D721Med (cell line): ENCODE results near the gene PDLIM5.
"Not testable (repeated sequence)": the region's sequence is repeated elsewhere in the genome, so short reads cannot be mapped to it uniquely, and the experiment has no call there.

Experiments used
- DNase-seq: peaks from one replicate; pipeline ENCODE4 v3.0.0; 2011; ENCODE audit warnings: low spot score; ENCODE audit not compliant: insufficient read length
- FAIRE-seq: peaks from 2 replicates; lab custom pipeline; 2011; peaks lifted over from hg19 to GRCh38; lab: Jason Lieb, UNC
- TF ChIP-seq, protein P1 (sequence below): IDR thresholded peaks from 2 replicates; pipeline ENCODE4 v1.5.1; 2012; ENCODE audit warnings: mild to moderate bottlenecking, control low read depth; ENCODE audit not compliant: insufficient read depth; ENCODE audit errors: missing control alignments

The PDLIM5 gene

DNA sequence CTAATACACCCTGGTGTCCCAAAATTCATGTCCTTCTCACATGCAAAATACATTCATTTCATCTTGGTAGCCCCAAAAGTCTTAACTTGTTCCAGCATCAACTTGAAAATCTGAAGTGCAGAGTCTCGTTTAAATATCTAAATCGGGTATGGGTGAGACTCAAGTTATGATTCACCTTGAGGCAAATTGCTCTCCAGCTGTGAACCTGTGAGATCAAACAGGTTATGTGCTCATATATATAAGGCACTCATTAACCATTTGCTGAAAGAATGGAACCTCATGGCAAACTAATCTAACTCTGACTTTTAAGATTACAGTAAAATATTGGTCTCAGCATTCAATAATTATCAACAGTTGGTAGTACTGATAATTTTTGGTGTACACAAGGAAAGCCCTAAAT, 55.5 kb downstream of the PDLIM5 start:
- TF ChIP-seq, protein P1, sequence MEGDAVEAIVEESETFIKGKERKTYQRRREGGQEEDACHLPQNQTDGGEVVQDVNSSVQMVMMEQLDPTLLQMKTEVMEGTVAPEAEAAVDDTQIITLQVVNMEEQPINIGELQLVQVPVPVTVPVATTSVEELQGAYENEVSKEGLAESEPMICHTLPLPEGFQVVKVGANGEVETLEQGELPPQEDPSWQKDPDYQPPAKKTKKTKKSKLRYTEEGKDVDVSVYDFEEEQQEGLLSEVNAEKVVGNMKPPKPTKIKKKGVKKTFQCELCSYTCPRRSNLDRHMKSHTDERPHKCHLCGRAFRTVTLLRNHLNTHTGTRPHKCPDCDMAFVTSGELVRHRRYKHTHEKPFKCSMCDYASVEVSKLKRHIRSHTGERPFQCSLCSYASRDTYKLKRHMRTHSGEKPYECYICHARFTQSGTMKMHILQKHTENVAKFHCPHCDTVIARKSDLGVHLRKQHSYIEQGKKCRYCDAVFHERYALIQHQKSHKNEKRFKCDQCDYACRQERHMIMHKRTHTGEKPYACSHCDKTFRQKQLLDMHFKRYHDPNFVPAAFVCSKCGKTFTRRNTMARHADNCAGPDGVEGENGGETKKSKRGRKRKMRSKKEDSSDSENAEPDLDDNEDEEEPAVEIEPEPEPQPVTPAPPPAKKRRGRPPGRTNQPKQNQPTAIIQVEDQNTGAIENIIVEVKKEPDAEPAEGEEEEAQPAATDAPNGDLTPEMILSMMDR: no peak
- FAIRE-seq: no peak
- DNase-seq: no peak

- FAIRE-seq: no peak
- no peak for DNase-seq
- TF ChIP-seq, protein P1: no peak
These were observed 56.0 kb downstream of the PDLIM5 start for GRCh38 chr4:94507708-94508107.

DNA sequence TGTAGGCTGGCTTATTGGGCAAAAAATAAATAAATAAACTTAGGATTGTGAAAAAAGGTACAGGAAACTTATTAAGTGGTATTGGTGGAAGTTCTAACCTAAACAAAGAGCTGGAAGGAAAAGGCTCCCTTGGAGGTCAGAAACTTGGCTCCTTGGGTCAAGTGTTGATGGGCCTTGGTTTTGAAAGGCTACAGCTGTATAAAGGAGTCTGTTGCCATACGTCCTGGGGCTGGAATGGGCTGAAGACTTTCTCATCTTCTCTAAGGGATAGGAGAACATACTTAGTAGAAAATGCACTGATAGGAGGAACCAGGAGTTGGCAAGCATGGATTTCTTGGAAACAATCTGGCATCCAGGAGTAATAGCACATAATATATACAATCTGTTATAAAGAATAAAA, 56.6 kb downstream of the PDLIM5 start:
- TF ChIP-seq, protein P1: no peak
- DNase-seq: no peak
- FAIRE-seq: no peak

GRCh38 chr4:94508806-94509205, 57.1 kb downstream of the PDLIM5 start:
- TF ChIP-seq, protein P1: no peak
- no peak for DNase-seq
- FAIRE-seq: no peak

DNA sequence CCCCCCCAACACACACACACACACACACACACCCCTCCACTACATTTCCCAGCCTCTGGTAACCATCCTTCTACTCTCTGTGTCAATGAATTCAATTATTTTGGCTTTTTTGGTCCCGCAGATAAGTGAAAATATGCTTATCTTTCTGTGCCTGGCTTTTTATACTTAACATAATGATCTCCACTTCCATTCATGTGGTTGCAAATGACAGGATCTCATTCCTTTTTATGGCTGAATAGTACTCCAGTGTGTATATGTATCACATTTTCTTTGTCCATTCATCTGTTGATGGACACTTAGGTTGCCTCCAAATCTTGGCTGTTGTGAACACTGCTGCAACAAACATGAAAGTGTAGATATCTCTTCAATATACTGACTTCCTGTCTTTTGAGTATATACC, 59.8 kb downstream of the PDLIM5 start:
- no peak for FAIRE-seq
- TF ChIP-seq, protein P1: no peak

GRCh38 chr4:94513532-94513931, 61.8 kb downstream of the PDLIM5 start:
- not testable (repeated sequence) for DNase-seq, FAIRE-seq

More for the DNA sequence above, 59.8 kb downstream of the PDLIM5 start:
- DNase-seq: no peak

- TF ChIP-seq, protein P1: no peak
- no peak for DNase-seq
- no peak for FAIRE-seq
These were observed 63.6 kb downstream of the PDLIM5 start for GRCh38 chr4:94515365-94515764.

DNA sequence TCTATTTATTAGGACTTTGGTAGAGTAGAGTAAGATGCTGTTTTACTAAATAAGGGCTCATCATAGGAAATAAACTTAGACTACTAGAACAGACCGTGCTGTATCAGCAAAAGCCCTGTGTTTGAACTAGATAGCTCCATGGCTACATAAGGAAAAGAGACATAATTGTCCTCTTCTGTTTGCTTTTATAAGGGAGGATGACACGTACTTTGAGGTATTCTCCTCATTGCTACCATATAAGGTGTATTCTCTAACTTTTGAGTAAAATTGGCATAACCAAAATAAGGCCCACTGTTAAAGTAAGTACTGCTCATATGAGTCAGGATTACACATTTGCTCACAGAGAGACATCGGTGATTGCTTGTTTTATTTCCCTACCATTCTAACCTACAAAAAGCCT, 64.3 kb downstream of the PDLIM5 start:
- TF ChIP-seq, protein P1: no peak
- DNase-seq (no peak), FAIRE-seq (no peak)
